GM21619 (cell line): ENCODE measurements around the gene SF3A1.
"Not testable (repeated sequence)": the region's sequence is repeated elsewhere in the genome, so short reads cannot be mapped to it uniquely, and the experiment has no call there.

Experiments
- ATAC-seq: cut with Tn5 transposase; IDR thresholded peaks from one replicate; pipeline ENCODE4 v1.9.1; 2021; ENCODE audit not compliant: unreplicated experiment

Gene SF3A1

GRCh38 chr22:30356449-30357235 is at the start of gene SF3A1, which contains the start of gene CCDC157:
SF3A1 (minus strand) TSS chr22:30356894; CDS start chr22:30356792, 102 bp downstream.
CCDC157 (plus strand) TSS chr22:30357007; CDS start chr22:30366001, 8,994 bp downstream.
- ATAC-seq, result peak; percentile 82

GRCh38 chr22:30406400-30406799 is 49.7 kb upstream of the SF3A1 start:
- ATAC-seq, result no peak

GRCh38 chr22:30405731-30406130 is 49.0 kb upstream of the SF3A1 start:
- no peak for ATAC-seq

- no peak for ATAC-seq
Measured at GRCh38 chr22:30404307-30404706, 47.6 kb upstream of the SF3A1 start.

GRCh38 chr22:30402766-30403104 is 46.0 kb upstream of the SF3A1 start:
- ATAC-seq, result not testable (repeated sequence)

GRCh38 chr22:30402028-30402765 is 45.5 kb upstream of the SF3A1 start:
- no peak for ATAC-seq

GRCh38 chr22:30401024-30401423 is 44.3 kb upstream of the SF3A1 start:
- not testable (repeated sequence) for ATAC-seq

GRCh38 chr22:30400159-30400558 is 43.5 kb upstream of the SF3A1 start:
- no peak for ATAC-seq

GRCh38 chr22:30399718-30400117 is 43.0 kb upstream of the SF3A1 start:
- no peak for ATAC-seq

GRCh38 chr22:30398685-30399680 is 42.3 kb upstream of the SF3A1 start:
- no peak for ATAC-seq

GRCh38 chr22:30397656-30398635 is 41.3 kb upstream of the SF3A1 start:
- ATAC-seq, result no peak

GRCh38 chr22:30396871-30397655 is 40.4 kb upstream of the SF3A1 start, which contains the start of gene SEC14L2:
SEC14L2 (plus strand) TSS chr22:30397018; CDS start chr22:30397117, 99 bp downstream.
- ATAC-seq, result no peak

- ATAC-seq, result no peak
Measured at GRCh38 chr22:30393885-30394284, 37.2 kb upstream of the SF3A1 start.

GRCh38 chr22:30393322-30393680 is 36.6 kb upstream of the SF3A1 start:
- no peak for ATAC-seq

- no peak for ATAC-seq
Measured at GRCh38 chr22:30392661-30393321, 36.1 kb upstream of the SF3A1 start.

- no peak for ATAC-seq
Measured at GRCh38 chr22:30390974-30391691, 34.4 kb upstream of the SF3A1 start.

GRCh38 chr22:30386960-30387827 is 30.5 kb upstream of the SF3A1 start, which contains the start of gene RNF215:
RNF215 (minus strand) TSS chr22:30387411; CDS start chr22:30387313, 98 bp downstream.
- peak; percentile 54 for ATAC-seq
